CD14-positive monocyte (primary cell): ENCODE data around the gene CACNG6. TPM values are rescaled to one million over a fixed set of nuclear protein-coding genes. Genes with fewer than 3 reads are reported as not detected.

Experiments
- DNase-seq, 3 donors: peaks; one replicate each; pipeline ENCODE4 v3.0.0-alpha.2; 2011 to 2022
- H2AFZ ChIP-seq: 2 replicates; pipeline ENCODE4 v1.6.0; 2012; ENCODE audit warnings: mild to moderate bottlenecking, low read depth, low read length, inconsistent platforms; ENCODE audit not compliant: insufficient read depth, poor library complexity, severe bottlenecking
- H3K27ac ChIP-seq, 2 donors: 1 replicate in 1 of 2; 2 replicates in 1 of 2; pipeline ENCODE4 v1.5.1; 2012 to 2013; ENCODE audit warnings: low read length in 2 of 2, control low read depth in 1 of 2, inconsistent platforms in 1 of 2, low read depth in 1 of 2, mild to moderate bottlenecking in 1 of 2
- H3K27me3 ChIP-seq, 2 donors: one replicate each; pipeline versions ENCODE4 v1.6.0 to v1.6.1; 2011 to 2013; ENCODE audit warnings: low read length in 2 of 2; ENCODE audit not compliant: control insufficient read depth in 2 of 2, insufficient read depth in 2 of 2
- H3K36me3 ChIP-seq, 2 donors: replicated peaks in 1 of 2; 1 replicate in 1 of 2; 2 replicates in 1 of 2; pipeline versions ENCODE4 v1.5.1 to v1.6.1; 2012 to 2013; ENCODE audit warnings: low read length in 2 of 2, control low read depth in 1 of 2, inconsistent platforms in 1 of 2, mild to moderate bottlenecking in 1 of 2; ENCODE audit not compliant: insufficient read depth in 2 of 2, control insufficient read depth in 1 of 2
- H3K4me1 ChIP-seq, 2 donors: 1 replicate in 1 of 2; 2 replicates in 1 of 2; pipeline versions ENCODE4 v1.5.1 to v1.6.1; 2012 to 2013; ENCODE audit warnings: low read length in 2 of 2, control low read depth in 1 of 2, inconsistent platforms in 1 of 2, mild to moderate bottlenecking in 1 of 2, moderate library complexity in 1 of 2; ENCODE audit not compliant: insufficient read depth in 2 of 2, control insufficient read depth in 1 of 2
- H3K4me2 ChIP-seq: replicated peaks from 2 replicates; pipeline ENCODE3; 2012; ENCODE audit warnings: low read length, moderate library complexity, mild to moderate bottlenecking; ENCODE audit not compliant: poor library complexity, severe bottlenecking; ENCODE audit errors: extremely low read depth
- H3K4me3 ChIP-seq, 3 experiments: fragments of 200-600 bp in 1 of 3; sonication (generic) in 1 of 3; replicated peaks in 1 of 3; 1 replicate in 2 of 3; 2 replicates in 1 of 3; pipeline ENCODE4 v1.5.1; 2011 to 2013; ENCODE audit warnings: low read length in 3 of 3, mild to moderate bottlenecking in 3 of 3, control low read depth in 2 of 3, low read depth in 2 of 3, inconsistent platforms in 1 of 3, moderate library complexity in 1 of 3
- H3K79me2 ChIP-seq: 2 replicates; pipeline ENCODE4 v1.6.0; 2012; ENCODE audit warnings: mild to moderate bottlenecking, control low read depth, inconsistent platforms, low read length, moderate library complexity; ENCODE audit not compliant: insufficient read depth
- H3K9ac ChIP-seq: 2 replicates; pipeline ENCODE4 v1.6.0; 2017; ENCODE audit warnings: low read length, mild to moderate bottlenecking; ENCODE audit not compliant: insufficient read depth, poor library complexity, severe bottlenecking
- H3K9me3 ChIP-seq, 2 donors: replicated peaks in 1 of 2; 1 replicate in 1 of 2; 2 replicates in 1 of 2; pipeline versions ENCODE4 v1.5.1 to v1.6.1; 2012 to 2013; ENCODE audit warnings: low read length in 2 of 2, control low read depth in 1 of 2; ENCODE audit not compliant: control insufficient read depth in 1 of 2, insufficient read depth in 1 of 2
- H4K20me1 ChIP-seq: 2 replicates; pipeline ENCODE4 v1.6.0; 2012; ENCODE audit warnings: mild to moderate bottlenecking, low read length, control low read depth, moderate library complexity; ENCODE audit not compliant: insufficient read depth
- H3K27ac Mint-ChIP-seq, 7 donors: one replicate each; pipeline ENCODE4 v1.8.0; 2020; ENCODE audit warnings: mild to moderate bottlenecking in 7 of 7, mixed read lengths in 7 of 7, moderate library complexity in 6 of 7, inconsistent platforms in 2 of 7
- H3K27me3 Mint-ChIP-seq, 3 donors: one replicate each; pipeline ENCODE4 v1.8.0; 2021 to 2022; ENCODE audit warnings: low read depth in 3 of 3, mild to moderate bottlenecking in 3 of 3, mixed read lengths in 3 of 3, moderate library complexity in 3 of 3, inconsistent platforms in 1 of 3
- H3K36me3 Mint-ChIP-seq, 2 donors: one replicate each; pipeline ENCODE4 v1.8.0; 2020; ENCODE audit warnings: mixed read lengths in 2 of 2, inconsistent platforms in 1 of 2, mild to moderate bottlenecking in 1 of 2
- H3K4me1 Mint-ChIP-seq: one replicate; pipeline ENCODE4 v1.8.0; 2020; ENCODE audit warnings: mild to moderate bottlenecking, mixed read lengths
- H3K4me3 Mint-ChIP-seq, 2 donors: one replicate each; pipeline ENCODE4 v1.8.0; 2020; ENCODE audit warnings: mild to moderate bottlenecking in 2 of 2, mixed read lengths in 2 of 2, moderate library complexity in 1 of 2
- H3K9me3 Mint-ChIP-seq, 7 donors: one replicate each; pipeline ENCODE4 v1.8.0; 2020 to 2022; ENCODE audit warnings: mixed read lengths in 7 of 7, mild to moderate bottlenecking in 6 of 7, moderate library complexity in 6 of 7, inconsistent platforms in 2 of 7
- CTCF ChIP-seq: fragments of 200-600 bp; IDR thresholded peaks from one replicate; pipeline ENCODE4 v1.8.0; 2022; ENCODE audit warnings: antibody characterized with exemption, mild to moderate bottlenecking
- WGBS: methylation state at CpG from one replicate; pipeline ENCODE4 v1.1.5; 2013; ENCODE audit warnings: missing lambda C conversion rate; ENCODE audit not compliant: insufficient coverage; 5-methylcytosine and 5-hydroxymethylcytosine counted together
- intact Hi-C, 2 donors: fragments of 100-400 bp; cut with micrococcal nuclease; formaldehyde crosslinking; loops; one replicate each; pipeline versions ENCODE4 v1.15.0 to v1.15.1; 2023
- polyA plus RNA-seq, 3 donors: library from polyadenylated mRNA; depleted of rRNA in 1 of 3; unstranded in 2 of 3; stranded (reverse) in 1 of 3; fragments of 300-500 nt in 2 of 3; fragments of >200 nt in 1 of 3; fragmentation: Illumina TruSeq in 2 of 3; gene quantifications; 1 replicate in 2 of 3; 2 replicates in 1 of 3; pipeline ENCODE4 v1.2.3, GENCODE V29; 2012 to 2021

The CACNG6 gene
- polyA plus RNA-seq, 3 donors = 0.08 to 0.18 TPM; not detected in 1

GRCh38 chr19:53999694-54000093 lies 8.3 kb downstream of the CACNG6 start:
- no peak for TF ChIP-seq CTCF
- Histone ChIP-seq H3K4me2 (no peak overlapping the region), H3K27me3 (peaks cover 5 to 41% of the 10 kb centered on the region in 2 donors), H3K9ac (no peak overlapping the region), H3K4me1 (peaks cover 0 to 7% of the 10 kb centered on the region in 2 donors), H3K79me2 (no peaks in the 10 kb centered on the region), H3K27ac (no peak overlapping the region), H3K4me3 (no peak overlapping the region), H3K9me3 (no peaks in the 10 kb centered on the region), H2AFZ (no peak overlapping the region), H3K36me3 (no peaks in the 10 kb centered on the region), H4K20me1 (no peaks in the 10 kb centered on the region)
- peak overlapping the region in 1 of 2 donors; percentile 5 for H3K4me3 Mint-ChIP-seq
- H3K27ac Mint-ChIP-seq = no peak overlapping the region
- H3K27me3 Mint-ChIP-seq = peaks cover 52 to 62% (median 57%) of the 10 kb centered on the region in 3 donors
- peaks cover 0 to 5% (median 0%) of the 10 kb centered on the region in 7 donors for H3K9me3 Mint-ChIP-seq
- 83% methylated on average over 5 of the region's 5 CpGs for WGBS
- intact Hi-C loops = no loop called here
- peaks cover 5% of the 10 kb centered on the region for H3K4me1 Mint-ChIP-seq
- DNase-seq = no peak
- no peaks in the 10 kb centered on the region for H3K36me3 Mint-ChIP-seq

GRCh38 chr19:54001496-54001895 lies 10.1 kb downstream of the CACNG6 start:
- WGBS = no CpG with 5 or more reads among the region's 2 CpGs
- H3K9ac ChIP-seq = no peak overlapping the region
- Mint-ChIP-seq H3K27ac (no peak overlapping the region), H3K9me3 (peaks cover 0 to 4% (median 0%) of the 10 kb centered on the region in 7 donors), H3K27me3 (peaks cover 41 to 49% (median 48%) of the 10 kb centered on the region in 3 donors), H3K4me3 (no peak overlapping the region), H3K36me3 (no peaks in the 10 kb centered on the region), H3K4me1 (peaks cover 8% of the 10 kb centered on the region)
- no peaks in the 10 kb centered on the region for H3K9me3 ChIP-seq
- no peak overlapping the region for H3K4me2 ChIP-seq
- no peaks in the 10 kb centered on the region for H4K20me1 ChIP-seq
- H3K36me3 ChIP-seq = no peaks in the 10 kb centered on the region
- intact Hi-C loops = no loop called here
- no peak for TF ChIP-seq CTCF
- H3K4me1 ChIP-seq = peaks cover 0 to 7% of the 10 kb centered on the region in 2 donors
- H2AFZ ChIP-seq = no peak overlapping the region
- H3K79me2 ChIP-seq = no peaks in the 10 kb centered on the region
- no peak overlapping the region for H3K27ac ChIP-seq
- H3K4me3 ChIP-seq = no peak overlapping the region
- peaks cover 3 to 31% of the 10 kb centered on the region in 2 donors for H3K27me3 ChIP-seq
- DNase-seq = no peak
